HG03439 (cell line): ENCODE data around the gene U2AF2.

Experiments used
- ATAC-seq: cut with Tn5 transposase; IDR thresholded peaks from one replicate; pipeline ENCODE4 v1.9.1; 2021; ENCODE audit warnings: mild to moderate bottlenecking, moderate library complexity; ENCODE audit not compliant: unreplicated experiment

Gene U2AF2

GRCh38 chr19:55654323-55654867 is 440 bp upstream of the U2AF2 start:
- ATAC-seq = peak; percentile 62

DNA sequence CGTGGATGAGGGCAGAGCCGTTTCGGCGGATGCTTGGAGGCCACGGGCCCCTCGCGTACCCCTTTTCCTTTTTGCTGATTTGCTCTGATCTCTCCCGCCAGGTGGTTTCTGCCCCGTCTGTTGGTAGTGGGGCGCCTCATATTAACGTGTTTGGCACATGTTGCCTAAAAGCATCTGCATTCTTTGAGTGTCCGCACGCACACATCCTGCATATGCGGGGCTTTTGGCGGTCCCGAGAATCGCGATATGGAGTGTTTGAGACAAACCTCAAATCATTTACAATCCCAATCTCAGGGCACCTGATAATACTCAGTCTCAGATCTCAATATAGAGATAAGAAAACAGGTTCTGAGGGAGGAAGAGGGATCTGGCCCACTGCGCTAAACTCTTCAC is 809 bp downstream of the U2AF2 start:
- ATAC-seq = no peak

DNA sequence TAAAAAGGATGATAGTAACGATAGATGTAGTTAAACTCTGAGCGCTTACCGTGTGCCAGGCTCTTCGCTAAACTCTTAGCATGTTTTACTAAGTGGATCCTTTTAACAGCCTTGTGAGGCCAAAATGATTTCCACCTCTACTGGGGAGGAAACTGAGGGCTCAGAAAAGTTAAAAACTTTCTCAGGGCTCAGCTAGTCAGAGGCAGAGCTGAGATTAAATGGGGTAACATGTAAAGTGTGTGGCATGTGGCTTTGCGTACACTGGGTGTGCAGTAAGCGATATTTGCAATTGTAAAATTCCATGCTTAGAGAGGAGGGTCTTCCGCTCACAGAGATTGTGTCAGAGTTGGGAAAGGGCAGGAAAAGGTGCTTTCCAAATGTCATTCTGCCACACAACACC is 1.7 kb downstream of the U2AF2 start:
- no peak for ATAC-seq

GRCh38 chr19:55656988-55657747 is 2.3 kb downstream of the U2AF2 start:
- ATAC-seq = no peak

DNA sequence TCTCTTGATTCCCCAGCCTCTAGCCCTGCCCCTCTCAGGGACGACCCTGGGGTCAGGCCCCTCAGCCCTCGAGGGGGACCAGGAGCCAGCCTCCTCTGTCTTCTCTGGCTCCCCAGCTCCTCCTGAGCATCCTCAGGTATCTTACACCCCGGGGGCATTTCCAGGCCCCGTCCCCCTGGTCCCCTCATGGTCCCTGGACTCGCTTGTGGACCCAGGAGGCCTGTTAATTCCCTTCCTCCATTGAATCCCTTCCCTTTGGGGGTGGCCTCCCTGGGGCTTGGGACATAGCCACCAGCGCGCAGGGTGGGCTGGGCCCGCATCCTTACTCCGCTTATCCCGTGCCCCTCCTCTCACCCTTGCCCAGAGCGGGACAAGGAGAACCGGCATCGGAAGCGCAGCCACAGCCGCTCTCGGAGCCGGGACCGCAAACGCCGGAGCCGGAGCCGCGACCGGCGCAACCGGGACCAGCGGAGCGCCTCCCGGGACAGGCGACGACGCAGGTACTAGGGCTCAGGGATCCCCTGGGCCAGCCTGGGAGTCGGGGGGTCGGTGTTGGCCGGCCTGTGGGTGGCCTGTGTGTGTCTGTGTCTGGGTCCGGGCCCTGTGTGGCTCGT is 4.1 kb downstream of the U2AF2 start:
- ATAC-seq = no peak

- ATAC-seq = no peak
Measured at GRCh38 chr19:55659822-55660221, 5.0 kb downstream of the U2AF2 start.

DNA sequence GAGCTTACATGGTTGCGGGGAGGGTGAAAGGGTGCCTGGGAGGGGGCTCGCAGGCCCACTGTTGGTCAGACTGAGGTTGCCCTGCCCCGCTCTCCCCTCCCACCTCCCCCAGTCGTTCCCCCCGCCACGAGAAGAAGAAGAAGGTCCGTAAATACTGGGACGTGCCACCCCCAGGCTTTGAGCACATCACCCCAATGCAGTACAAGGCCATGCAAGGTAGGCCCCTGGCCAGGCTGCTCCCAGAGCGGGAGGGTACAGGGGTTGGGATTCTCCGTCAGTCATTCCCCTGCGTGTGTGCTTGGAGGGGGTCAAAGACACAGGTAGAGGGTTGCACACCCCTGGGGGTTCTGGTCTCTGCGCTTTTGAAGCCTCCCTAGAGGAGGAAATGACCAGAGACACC is 5.6 kb downstream of the U2AF2 start:
- no peak for ATAC-seq

DNA sequence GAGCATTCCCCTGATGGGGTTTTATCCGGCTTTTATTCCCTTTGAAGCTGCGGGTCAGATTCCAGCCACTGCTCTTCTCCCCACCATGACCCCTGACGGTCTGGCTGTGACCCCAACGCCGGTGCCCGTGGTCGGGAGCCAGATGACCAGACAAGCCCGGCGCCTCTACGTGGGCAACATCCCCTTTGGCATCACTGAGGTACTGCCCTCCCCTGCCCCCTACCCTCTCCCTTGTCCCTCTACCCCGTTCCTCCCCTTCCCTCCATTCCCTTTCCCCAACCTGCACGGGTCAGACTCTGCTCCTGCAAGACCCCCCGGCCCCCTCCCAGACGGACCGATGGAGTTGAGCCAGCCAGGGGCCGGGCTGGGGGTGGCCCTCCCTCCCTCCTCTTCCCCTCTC is 6.2 kb downstream of the U2AF2 start:
- no peak for ATAC-seq

DNA sequence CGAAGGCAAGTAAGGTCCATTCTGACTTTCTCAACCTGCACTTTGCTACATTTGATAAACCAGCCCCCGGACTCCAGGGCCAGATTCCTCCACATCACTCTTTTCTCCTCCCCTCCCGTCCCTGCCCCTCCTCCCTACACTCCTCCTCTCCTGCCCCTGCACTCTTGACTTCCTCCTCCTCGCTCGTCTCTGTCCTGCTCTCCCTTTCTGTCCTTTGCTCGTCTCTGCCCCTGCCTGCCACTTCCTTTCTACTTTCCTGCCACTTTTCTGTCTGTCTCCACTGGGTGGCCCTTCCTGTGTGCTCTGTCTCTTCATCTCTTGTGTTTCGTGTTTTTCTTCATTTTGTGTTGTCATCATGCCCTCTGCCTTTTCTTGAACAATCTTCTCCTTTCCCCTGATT is 7.0 kb downstream of the U2AF2 start:
- ATAC-seq = no peak

DNA sequence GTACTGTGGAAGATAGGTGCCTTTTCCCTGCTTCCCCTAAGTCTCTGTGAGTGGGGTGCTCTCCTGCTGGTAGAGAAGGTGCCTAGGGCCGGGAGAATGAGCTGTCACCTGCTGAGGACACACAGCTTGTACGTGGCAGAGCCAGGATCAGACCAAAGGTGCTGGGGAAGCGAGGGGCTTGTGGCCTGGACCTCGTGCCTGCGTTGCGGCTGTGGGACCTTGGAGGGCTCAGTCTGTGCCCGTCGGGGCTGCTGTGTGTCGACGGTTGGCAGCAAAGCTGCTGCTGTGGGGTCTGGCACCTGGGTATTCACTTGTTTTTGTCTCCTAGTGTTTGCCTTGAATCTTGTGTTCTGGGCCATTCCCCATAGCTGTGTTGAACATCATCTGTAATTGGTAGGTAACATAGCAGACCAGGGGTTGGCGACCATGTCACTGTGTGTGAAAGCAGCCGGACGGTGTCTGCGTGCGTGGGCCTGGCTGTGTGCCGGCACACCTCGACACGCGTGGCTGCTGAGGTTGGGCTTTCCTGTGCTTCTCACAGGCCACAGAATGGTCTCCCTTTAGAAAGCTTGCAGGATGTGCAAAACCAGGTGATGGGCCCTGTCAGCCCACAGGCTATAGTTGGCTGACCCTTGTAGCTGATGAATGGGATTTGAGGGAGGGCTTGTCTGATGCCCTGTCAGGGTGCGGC is 9.2 kb downstream of the U2AF2 start:
- no peak for ATAC-seq

DNA sequence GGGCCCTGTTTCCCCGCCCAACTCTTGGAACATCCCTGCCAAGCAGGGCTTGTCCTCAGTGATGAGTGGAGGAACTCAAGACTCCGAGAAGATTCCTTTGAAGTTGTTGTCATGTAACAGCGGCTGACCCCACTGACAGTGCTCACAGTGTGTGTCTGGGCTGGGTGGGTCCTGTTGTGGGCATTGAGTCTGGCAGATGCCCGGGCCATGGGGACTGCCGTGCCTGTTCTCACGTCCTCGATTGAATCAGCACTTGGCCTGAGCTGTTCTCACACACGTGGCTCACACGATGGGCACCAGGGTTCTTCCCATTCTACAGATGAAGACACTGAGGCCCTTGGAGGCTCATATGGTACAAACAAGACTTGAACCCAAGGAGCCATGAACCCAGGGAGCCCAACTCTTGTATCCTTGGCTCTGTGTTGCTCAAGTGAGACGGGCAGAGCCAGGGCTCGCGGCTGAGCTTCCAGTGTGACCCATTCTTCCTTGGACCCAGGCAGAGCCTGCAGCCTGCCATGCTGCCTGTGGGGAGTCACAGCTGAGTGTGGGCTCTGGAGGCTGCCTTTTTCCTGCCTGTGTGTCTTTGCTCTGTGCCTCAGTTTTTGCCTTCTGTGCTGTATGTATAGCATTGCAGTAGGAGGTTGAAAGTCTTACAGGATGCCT is 11.6 kb downstream of the U2AF2 start:
- no peak for ATAC-seq

- ATAC-seq = no peak
Measured at GRCh38 chr19:55667006-55667381, 12.2 kb downstream of the U2AF2 start.

GRCh38 chr19:55667511-55667910 is 12.7 kb downstream of the U2AF2 start:
- ATAC-seq = no peak

DNA sequence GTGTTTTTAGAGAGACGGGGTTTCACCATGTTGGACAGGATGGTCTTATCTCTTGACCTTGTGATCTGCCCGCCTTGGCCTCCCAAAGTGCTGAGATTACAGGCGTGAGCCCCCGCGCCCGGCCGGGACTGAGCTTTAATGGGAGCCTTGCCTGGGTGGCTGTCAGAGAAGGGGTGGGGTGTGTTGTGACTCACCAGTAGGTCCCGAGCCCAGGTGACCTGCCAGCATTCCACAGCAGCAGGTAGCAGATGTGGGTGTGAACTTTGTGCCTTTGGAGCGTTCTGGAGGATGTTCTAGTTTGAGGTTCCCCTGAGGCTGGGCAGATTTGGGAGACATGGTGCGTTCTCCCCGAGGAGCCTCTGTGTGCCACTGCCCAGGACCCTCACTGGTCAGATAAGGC is 13.1 kb downstream of the U2AF2 start:
- no peak for ATAC-seq

DNA sequence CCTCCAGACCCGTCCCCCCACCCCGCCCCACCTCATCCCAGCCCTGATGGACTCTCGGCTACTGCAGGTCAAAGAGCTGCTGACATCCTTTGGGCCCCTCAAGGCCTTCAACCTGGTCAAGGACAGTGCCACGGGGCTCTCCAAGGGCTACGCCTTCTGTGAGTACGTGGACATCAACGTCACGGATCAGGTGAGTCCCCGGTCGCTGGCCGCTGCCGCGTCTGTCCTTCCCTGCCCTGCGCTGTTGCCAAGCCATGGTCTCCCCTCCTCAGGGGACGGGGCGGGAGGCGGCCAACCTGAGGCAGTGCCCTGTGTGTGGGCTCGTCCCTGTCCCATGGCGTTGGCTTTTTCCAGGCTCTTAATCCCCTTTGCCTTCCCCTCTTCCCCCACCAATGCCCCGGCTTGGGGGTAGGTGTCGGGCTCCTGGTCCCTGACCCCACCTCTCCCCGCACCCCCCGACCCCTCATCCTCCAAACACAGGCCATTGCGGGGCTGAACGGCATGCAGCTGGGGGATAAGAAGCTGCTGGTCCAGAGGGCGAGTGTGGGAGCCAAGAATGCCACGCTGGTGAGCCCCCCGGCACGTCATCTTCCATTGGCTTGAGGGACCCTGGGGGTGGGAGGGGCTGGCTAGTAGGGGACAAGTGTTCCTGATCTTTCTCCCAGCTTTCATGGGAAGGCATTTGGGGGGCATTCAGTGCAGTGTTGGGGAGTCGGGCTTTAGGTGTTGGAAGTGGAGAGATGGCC is 13.9 kb downstream of the U2AF2 start:
- ATAC-seq = no peak

DNA sequence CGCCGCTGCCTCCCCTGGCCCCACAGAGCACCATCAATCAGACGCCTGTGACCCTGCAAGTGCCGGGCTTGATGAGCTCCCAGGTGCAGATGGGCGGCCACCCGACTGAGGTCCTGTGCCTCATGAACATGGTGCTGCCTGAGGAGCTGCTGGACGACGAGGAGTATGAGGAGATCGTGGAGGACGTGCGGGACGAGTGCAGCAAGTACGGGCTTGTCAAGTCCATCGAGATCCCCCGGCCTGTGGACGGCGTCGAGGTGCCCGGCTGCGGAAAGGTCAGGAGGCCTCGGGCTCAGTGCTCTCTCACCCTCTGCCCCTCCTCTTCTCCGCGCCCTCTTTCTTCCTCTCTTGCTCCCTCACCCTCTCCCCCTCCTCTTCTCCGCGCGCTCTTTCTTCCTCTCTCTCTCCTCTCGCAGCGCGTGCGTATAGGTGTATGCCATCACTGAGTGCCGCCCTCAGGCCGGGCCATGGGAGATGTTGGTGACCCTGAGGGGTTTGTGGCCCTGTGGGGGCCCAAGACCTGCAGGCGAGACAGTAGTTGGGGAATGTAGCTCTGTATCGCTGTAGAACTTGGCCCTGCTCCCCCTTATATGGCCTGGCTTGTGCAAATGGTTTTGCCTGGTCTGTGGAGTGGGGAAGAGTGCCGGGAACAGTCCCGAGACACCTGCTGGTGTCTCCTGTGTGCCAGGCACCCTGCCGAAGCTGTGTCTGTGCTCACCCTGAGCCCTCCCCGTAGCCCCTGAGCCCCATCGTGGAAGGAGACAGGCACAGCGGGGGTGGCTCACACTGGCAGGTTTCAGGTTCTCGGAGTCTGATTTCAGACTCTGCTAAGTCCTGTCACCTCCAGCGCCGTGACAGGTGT is 14.8 kb downstream of the U2AF2 start:
- no peak for ATAC-seq

DNA sequence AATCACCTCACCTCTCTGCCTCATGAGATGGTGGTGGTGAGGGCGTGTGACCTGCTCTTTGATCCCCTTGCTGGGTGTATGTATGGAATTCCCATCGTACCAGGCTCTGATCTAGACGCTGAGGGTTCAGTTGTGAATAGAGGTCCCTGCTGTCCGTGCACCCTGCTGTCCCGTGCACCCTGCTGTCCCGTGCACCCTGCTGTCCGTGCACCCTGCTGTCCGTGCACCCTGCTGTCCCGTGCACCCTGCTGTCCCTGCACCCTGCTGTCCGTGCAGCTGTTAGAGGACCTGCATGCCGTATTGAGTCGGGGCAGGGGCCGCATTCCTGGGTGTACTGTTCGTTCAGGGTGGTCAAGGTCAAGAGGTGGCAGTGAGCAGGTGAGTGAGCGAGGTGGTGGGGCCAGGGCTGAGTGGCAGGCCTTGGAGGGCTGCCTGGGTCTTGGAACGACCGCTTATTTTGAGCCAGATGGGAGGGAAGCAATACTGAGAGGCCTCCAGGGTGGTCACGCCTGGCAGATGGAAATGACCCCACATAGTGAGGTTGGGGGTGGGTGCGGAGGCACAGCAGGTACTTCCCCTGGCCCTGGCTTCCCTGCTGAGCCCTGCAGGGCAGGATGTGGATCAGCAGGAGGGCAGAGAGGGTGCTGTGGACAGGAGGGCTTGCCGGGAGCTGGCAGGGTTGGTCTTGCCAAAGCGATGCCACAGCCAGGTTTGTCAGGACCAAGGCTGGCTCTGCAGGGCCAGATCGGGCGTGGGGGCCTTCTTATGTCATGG is 15.6 kb downstream of the U2AF2 start:
- ATAC-seq = no peak

GRCh38 chr19:55671054-55671378 is 16.2 kb downstream of the U2AF2 start:
- no peak for ATAC-seq

DNA sequence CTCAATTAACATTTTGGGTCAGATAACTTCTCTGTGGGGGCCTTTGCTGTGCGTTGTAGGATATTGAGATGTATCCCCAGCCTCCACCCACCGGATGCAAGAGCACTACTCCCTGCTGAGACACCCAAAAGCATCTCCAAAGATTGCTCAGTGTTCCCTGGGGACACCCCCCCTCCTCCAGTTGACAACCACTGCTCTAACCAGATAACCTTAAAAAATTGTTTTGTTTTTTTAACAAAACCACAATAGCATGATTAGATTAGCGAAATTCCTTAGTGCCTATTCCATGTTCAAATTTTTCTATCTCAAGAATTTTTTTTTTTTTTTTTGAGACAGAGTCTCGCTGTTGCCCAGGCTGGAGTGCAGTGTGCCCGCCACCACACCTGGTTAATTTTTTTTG is 17.6 kb downstream of the U2AF2 start:
- ATAC-seq = no peak
